Skeletal muscle tissue (tissue), 4 donors: Measurements from ENCODE around the gene CIDEC. TPM values are rescaled to one million over a fixed set of nuclear protein-coding genes. Genes with fewer than 3 reads are reported as not detected.
"Not testable (repeated sequence)": the region's sequence is repeated elsewhere in the genome, so short reads cannot be mapped to it uniquely, and the experiment has no call there.

ENCODE experiments used
- H3K27ac ChIP-seq: one replicate; pipeline ENCODE4 v1.7.0; 2013; ENCODE audit warnings: mild to moderate bottlenecking, low read depth, low read length, inconsistent platforms
- H3K27me3 ChIP-seq, 3 donors: one replicate each; pipeline ENCODE4 v1.7.0; 2013; ENCODE audit warnings: low read length in 3 of 3; ENCODE audit not compliant: control insufficient read depth in 3 of 3, insufficient read depth in 3 of 3
- H3K36me3 ChIP-seq, 3 donors: one replicate each; pipeline ENCODE4 v1.7.0; 2013; ENCODE audit warnings: low read length in 3 of 3; ENCODE audit not compliant: control insufficient read depth in 3 of 3, insufficient read depth in 3 of 3
- H3K4me1 ChIP-seq, 3 donors: one replicate each; pipeline ENCODE4 v1.7.0; 2013; ENCODE audit warnings: low read length in 3 of 3, mild to moderate bottlenecking in 3 of 3; ENCODE audit not compliant: control insufficient read depth in 3 of 3, insufficient read depth in 3 of 3
- H3K4me3 ChIP-seq, 3 donors: one replicate each; pipeline ENCODE4 v1.7.0; 2013; ENCODE audit warnings: low read length in 3 of 3
- H3K9ac ChIP-seq, 3 donors: one replicate each; pipeline ENCODE4 v1.7.0; 2013; ENCODE audit warnings: low read length in 3 of 3, mild to moderate bottlenecking in 3 of 3, moderate library complexity in 2 of 3, low read depth in 1 of 3
- H3K9me3 ChIP-seq, 3 donors: one replicate each; pipeline ENCODE4 v1.7.0; 2013; ENCODE audit warnings: low read length in 3 of 3; ENCODE audit not compliant: control insufficient read depth in 3 of 3
- total RNA-seq: library from RNA; depleted of rRNA; stranded (reverse); fragments of >200 nt; gene quantifications from one replicate; pipeline ENCODE4 v1.2.3, GENCODE V29; 2014
- donor health status: Osteomylitis.

The CIDEC gene
- total RNA-seq, 1 donor from 2014 or later, result 9.4 TPM

DNA sequence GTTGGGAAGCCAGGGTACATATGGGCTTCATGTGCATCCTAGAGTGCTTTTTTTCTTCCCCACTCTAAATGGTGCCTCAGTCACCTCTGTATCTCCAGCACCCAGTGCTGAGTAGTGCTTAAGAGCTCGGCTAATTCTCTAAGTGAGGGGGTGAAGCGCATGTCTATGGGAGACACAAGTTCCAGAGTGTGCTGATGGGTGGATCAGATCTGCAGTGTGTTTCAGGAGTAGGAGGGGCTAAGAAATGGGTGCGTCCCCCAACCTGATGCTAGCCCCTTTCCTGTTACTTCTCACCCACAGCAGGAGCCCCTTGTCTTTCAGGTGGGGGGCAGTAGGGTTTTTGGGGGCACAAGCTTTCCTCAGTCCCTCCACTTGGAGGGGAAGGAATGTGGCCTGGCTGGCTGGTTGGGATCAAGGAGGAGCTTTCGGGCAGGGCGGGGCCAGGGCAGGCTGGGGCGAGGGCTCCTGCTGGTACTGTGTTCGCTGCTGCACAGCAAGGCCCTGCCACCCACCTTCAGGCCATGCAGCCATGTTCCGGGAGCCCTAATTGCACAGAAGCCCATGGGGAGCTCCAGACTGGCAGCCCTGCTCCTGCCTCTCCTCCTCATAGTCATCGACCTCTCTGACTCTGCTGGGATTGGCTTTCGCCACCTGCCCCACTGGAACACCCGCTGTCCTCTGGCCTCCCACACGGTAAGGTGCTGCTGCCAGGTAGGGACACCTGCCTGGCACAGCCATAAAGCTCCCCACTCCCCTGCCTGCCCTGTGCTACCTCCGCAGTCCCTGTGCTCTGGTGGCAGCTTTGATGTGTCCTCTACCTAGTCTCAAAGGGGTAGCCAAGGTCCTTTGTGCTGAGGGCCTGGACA lies 22.6 kb upstream of the CIDEC start, which contains the start of gene IL17RE:
IL17RE (plus strand) TSS at position 477 of the 866 bp plus-strand sequence; CDS start at position 562, 85 bp downstream.
- Histone ChIP-seq H3K4me1 (peaks cover 0 to 14% (median 2%) of the 10 kb centered on the region in 3 donors), H3K27ac (peak within 1 kb of the TSS; percentile 18), H3K4me3 (peak within 1 kb of the TSS; percentile 14 to 41 (median 40)), H3K9me3 (no peaks in the 10 kb centered on the region), H3K27me3 (no peaks in the 10 kb centered on the region), H3K9ac (peak within 1 kb of the TSS in 1 of 3 donors; percentile 62), H3K36me3 (no peaks in the 10 kb centered on the region)

DNA sequence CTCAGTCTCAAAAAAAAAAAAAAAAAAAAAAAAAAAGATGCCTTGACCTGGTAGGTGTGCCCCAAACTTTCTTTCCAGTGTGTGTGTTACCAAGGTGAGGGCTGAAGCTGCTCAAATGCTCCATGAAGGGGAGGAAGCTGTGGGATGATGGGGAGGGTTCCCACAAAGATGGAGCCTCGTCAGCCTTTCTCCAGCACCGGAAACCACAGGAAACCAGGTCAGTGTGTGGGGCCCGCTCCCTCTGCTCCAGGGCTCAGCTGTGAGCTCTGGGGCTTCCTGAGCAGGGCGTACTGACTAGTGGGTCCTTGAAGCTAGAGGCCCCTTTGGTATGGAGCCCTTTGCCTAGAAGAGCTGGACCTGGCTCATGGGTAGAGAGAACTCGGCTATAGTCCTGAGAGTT lies 21.9 kb upstream of the CIDEC start:
- Histone ChIP-seq H3K27ac (no peak overlapping the region), H3K36me3 (no peaks in the 10 kb centered on the region), H3K9me3 (no peaks in the 10 kb centered on the region), H3K4me3 (no peak overlapping the region), H3K9ac (no peak overlapping the region), H3K27me3 (no peaks in the 10 kb centered on the region), H3K4me1 (peaks cover 0 to 14% (median 2%) of the 10 kb centered on the region in 3 donors)

GRCh38 chr3:9900965-9901415 lies 20.9 kb upstream of the CIDEC start:
- H3K4me3 ChIP-seq, H3K9me3 ChIP-seq, H3K9ac ChIP-seq, H3K27ac ChIP-seq, H3K36me3 ChIP-seq, H3K27me3 ChIP-seq: not testable (repeated sequence)
- H3K4me1 ChIP-seq, result peaks cover 0 to 14% (median 2%) of the 10 kb centered on the region in 3 donors

GRCh38 chr3:9899289-9899791 lies 19.3 kb upstream of the CIDEC start:
- Histone ChIP-seq H3K9ac (no peak overlapping the region), H3K9me3 (no peaks in the 10 kb centered on the region), H3K4me1 (peaks cover 0 to 14% (median 2%) of the 10 kb centered on the region in 3 donors)

GRCh38 chr3:9898467-9899241 lies 18.6 kb upstream of the CIDEC start:
- Histone ChIP-seq H3K36me3 (peaks cover 0 to 6% (median 0%) of the 10 kb centered on the region in 3 donors), H3K27me3 (no peaks in the 10 kb centered on the region), H3K4me1 (peaks cover 0 to 14% (median 2%) of the 10 kb centered on the region in 3 donors), H3K9me3 (no peaks in the 10 kb centered on the region), H3K9ac (no peak overlapping the region), H3K4me3 (no peak overlapping the region), H3K27ac (no peak overlapping the region)

More at GRCh38 chr3:9899289-9899791, 19.3 kb upstream of the CIDEC start:
- H3K4me3 ChIP-seq, result no peak overlapping the region
- no peak overlapping the region for H3K27ac ChIP-seq
- no peaks in the 10 kb centered on the region for H3K27me3 ChIP-seq
- peaks cover 0 to 3% (median 0%) of the 10 kb centered on the region in 3 donors for H3K36me3 ChIP-seq

- peaks cover 0 to 14% (median 0%) of the 10 kb centered on the region in 3 donors for H3K4me1 ChIP-seq
- no peak overlapping the region for H3K9ac ChIP-seq
- no peaks in the 10 kb centered on the region for H3K27me3 ChIP-seq
Measured at GRCh38 chr3:9897408-9898372, 17.6 kb upstream of the CIDEC start.

GRCh38 chr3:9896755-9897407 lies 16.8 kb upstream of the CIDEC start:
- not testable (repeated sequence) for H3K4me3 ChIP-seq, H3K9me3 ChIP-seq, H3K27ac ChIP-seq, H3K27me3 ChIP-seq, H3K9ac ChIP-seq
- H3K4me1 ChIP-seq, result peaks cover 0 to 16% (median 0%) of the 10 kb centered on the region in 3 donors
- peaks cover 6 to 17% (median 8%) of the 10 kb centered on the region in 3 donors for H3K36me3 ChIP-seq

More at GRCh38 chr3:9897408-9898372, 17.6 kb upstream of the CIDEC start:
- Histone ChIP-seq H3K9me3 (no peaks in the 10 kb centered on the region), H3K27ac (no peak overlapping the region), H3K36me3 (peaks cover 6 to 16% (median 6%) of the 10 kb centered on the region in 3 donors), H3K4me3 (no peak overlapping the region)

- not testable (repeated sequence) for H3K9me3 ChIP-seq, H3K27ac ChIP-seq, H3K27me3 ChIP-seq, H3K4me3 ChIP-seq, H3K9ac ChIP-seq
- H3K36me3 ChIP-seq, result peaks cover 6 to 17% (median 8%) of the 10 kb centered on the region in 3 donors
- H3K4me1 ChIP-seq, result peaks cover 3 to 16% (median 3%) of the 10 kb centered on the region in 3 donors
Measured at GRCh38 chr3:9895715-9896114, 15.7 kb upstream of the CIDEC start.
